Activated CD8-positive, alpha-beta T cell treated with anti-CD3 and anti-CD28 coated beads for 36 hours (primary cell): Measurements from ENCODE around the gene SLC9A9. TPM values are rescaled to one million over a fixed set of nuclear protein-coding genes. Genes with fewer than 3 reads are reported as not detected.

Source experiments
- ATAC-seq: fragments of 200-7000 bp; cut with Tn5 transposase; one replicate; pipeline ENCODE4 v1.10.0; 2021; ENCODE audit warnings: mild to moderate bottlenecking, moderate library complexity
- CTCF ChIA-PET: fragments of 350-600 bp; sonication (Branson Sonifier 250); formaldehyde crosslinking; loops from one replicate; lab custom pipeline; 2021; ENCODE audit warnings: antibody characterized with exemption; lab: Charles Lee
- POLR2A ChIA-PET: fragments of 350-600 bp; sonication (Branson Sonifier 250); formaldehyde crosslinking; loops from one replicate; lab custom pipeline; 2021; ENCODE audit warnings: antibody characterized with exemption; lab: Charles Lee
- DNase-seq: peaks from one replicate; pipeline ENCODE4 v3.0.0-alpha.2; 2020
- H3K27ac Mint-ChIP-seq: one replicate; pipeline ENCODE4 v1.8.0; 2021; ENCODE audit warnings: mild to moderate bottlenecking, mixed read lengths
- H3K27me3 Mint-ChIP-seq: one replicate; pipeline ENCODE4 v1.8.0; 2021; ENCODE audit warnings: mixed read lengths
- H3K36me3 Mint-ChIP-seq: one replicate; pipeline ENCODE4 v1.8.0; 2021; ENCODE audit warnings: low read depth, mixed read lengths
- H3K4me1 Mint-ChIP-seq: one replicate; pipeline ENCODE4 v1.8.0; 2021; ENCODE audit warnings: low read depth, mixed read lengths
- H3K4me3 Mint-ChIP-seq: one replicate; pipeline ENCODE4 v1.8.0; 2021; ENCODE audit warnings: mild to moderate bottlenecking, moderate library complexity, mixed read lengths
- H3K9me3 Mint-ChIP-seq: one replicate; pipeline ENCODE4 v1.8.0; 2021; ENCODE audit warnings: mixed read lengths
- CTCF ChIP-seq: fragments of 200-600 bp; IDR thresholded peaks from one replicate; pipeline ENCODE4 v1.8.0; 2022; ENCODE audit warnings: antibody characterized with exemption, mild to moderate bottlenecking
- intact Hi-C: fragments of 100-400 bp; cut with micrococcal nuclease; formaldehyde crosslinking; loops from one replicate; pipeline ENCODE4 v1.10.0; 2022
- total RNA-seq, 2 experiments: library from RNA; stranded (reverse); gene quantifications; one replicate each; pipeline ENCODE4 v1.2.3, GENCODE V29; 2021

The SLC9A9 gene
- total RNA-seq, 2 experiments from 2014 or later: 1.9 to 2.2 TPM

DNA sequence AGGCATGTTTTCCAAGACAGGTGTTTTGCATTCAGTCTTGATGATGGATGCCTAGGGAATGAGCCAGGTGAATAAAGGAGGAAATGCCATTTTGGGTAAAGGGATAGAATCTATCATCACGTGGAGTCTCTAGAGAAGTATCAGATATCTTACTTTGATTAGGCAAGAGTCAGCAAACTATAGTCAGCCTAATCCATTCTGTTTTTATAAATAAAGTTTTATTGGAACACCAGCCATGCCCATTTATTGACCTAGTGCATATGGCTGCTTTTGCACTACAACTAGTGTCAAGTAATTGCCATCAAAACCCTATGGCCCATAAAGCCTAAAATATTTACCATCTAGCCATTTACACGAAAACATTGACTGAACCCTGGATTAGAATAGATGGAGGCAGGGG, 231.2 kb downstream of the SLC9A9 start:
- Mint-ChIP-seq H3K27me3 (no peaks in the 10 kb centered on the region), H3K36me3 (peaks cover 2% of the 10 kb centered on the region), H3K9me3 (no peaks in the 10 kb centered on the region), H3K27ac (no peak overlapping the region), H3K4me3 (no peak overlapping the region), H3K4me1 (no peaks in the 10 kb centered on the region)
- no peak for TF ChIP-seq CTCF
- intact Hi-C loops: no loop called here
- ATAC-seq (no peak), DNase-seq (no peak)
- POLR2A ChIA-PET: no interaction called here
- CTCF ChIA-PET: no interaction called here

DNA sequence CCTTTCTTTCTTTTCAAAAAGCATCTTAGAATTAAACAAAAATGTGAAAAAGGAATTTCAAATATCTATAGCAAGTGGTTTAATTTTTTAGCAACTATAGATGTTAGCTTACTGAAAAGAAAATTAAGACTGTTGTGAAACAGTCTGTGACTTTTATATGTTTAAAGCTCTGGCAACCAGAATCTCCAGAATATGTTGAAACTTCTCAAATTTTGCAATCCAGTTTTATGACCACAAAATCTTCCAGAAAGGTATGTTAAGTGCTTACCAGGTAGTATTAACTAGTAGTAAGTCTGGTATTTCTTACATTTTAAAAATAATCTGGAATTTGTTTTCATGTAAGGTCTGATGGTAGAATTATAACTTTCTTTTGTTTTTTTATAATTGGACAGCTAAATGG, 235.0 kb downstream of the SLC9A9 start:
- POLR2A ChIA-PET: no interaction called here
- CTCF ChIA-PET: interaction anchor here (1.0 kb wide), 1 partner anchor 180 kb away, joined by 3 read pairs; no protein-coding TSS in a partner anchor
- no peaks in the 10 kb centered on the region for H3K4me1 Mint-ChIP-seq
- H3K36me3 Mint-ChIP-seq: no peaks in the 10 kb centered on the region
- no peak overlapping the region for H3K4me3 Mint-ChIP-seq
- no peak for DNase-seq
- H3K27me3 Mint-ChIP-seq: no peaks in the 10 kb centered on the region
- no peak for ATAC-seq
- H3K27ac Mint-ChIP-seq: no peak overlapping the region
- intact Hi-C loops: no loop called here
- no peak for TF ChIP-seq CTCF
- no peaks in the 10 kb centered on the region for H3K9me3 Mint-ChIP-seq

DNA sequence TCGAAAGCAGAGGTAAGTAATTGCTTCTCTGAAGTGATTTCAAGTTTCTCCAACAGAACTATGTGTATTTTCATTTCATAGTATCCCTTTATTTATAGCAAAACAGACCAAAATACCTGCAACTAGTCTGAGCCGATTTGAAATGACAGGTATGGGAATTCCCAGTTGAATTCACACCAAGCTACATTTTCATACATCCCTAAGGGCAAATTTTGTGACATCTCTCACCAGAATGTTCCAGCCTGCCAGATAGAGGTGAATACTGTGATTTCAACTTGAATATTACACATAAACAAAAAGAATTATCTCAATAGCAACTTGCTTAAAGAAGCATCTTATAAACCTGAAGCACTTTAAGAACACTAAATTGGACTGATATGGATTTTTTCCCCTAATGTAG, 235.7 kb downstream of the SLC9A9 start:
- Mint-ChIP-seq H3K36me3 (no peaks in the 10 kb centered on the region), H3K9me3 (no peaks in the 10 kb centered on the region), H3K4me3 (no peak overlapping the region), H3K4me1 (no peaks in the 10 kb centered on the region), H3K27ac (no peak overlapping the region), H3K27me3 (no peaks in the 10 kb centered on the region)
- intact Hi-C loops: no loop called here
- no peak for TF ChIP-seq CTCF
- ATAC-seq (no peak), DNase-seq (no peak)
- POLR2A ChIA-PET: no interaction called here
- CTCF ChIA-PET: no interaction called here

- CTCF ChIA-PET: no interaction called here
Observed at GRCh38 chr3:143608966-143609365, 239.3 kb downstream of the SLC9A9 start.

More at GRCh38 chr3:143608966-143609365, 239.3 kb downstream of the SLC9A9 start:
- Mint-ChIP-seq H3K4me1 (no peaks in the 10 kb centered on the region), H3K36me3 (no peaks in the 10 kb centered on the region), H3K4me3 (no peak overlapping the region), H3K27me3 (no peaks in the 10 kb centered on the region), H3K27ac (no peak overlapping the region), H3K9me3 (no peaks in the 10 kb centered on the region)
- POLR2A ChIA-PET: no interaction called here
- DNase-seq (no peak), ATAC-seq (no peak)
- no peak for TF ChIP-seq CTCF
- intact Hi-C loops: no loop called here
